Mammary epithelial cell (primary cell): Measurements from ENCODE around the gene PPP1R1A.

Experiments used
- EZH2 ChIP-seq: IDR thresholded peaks from 2 replicates; pipeline ENCODE4 v1.6.1; 2012; ENCODE audit warnings: low read length, inconsistent platforms, borderline replicate concordance
- TF ChIP-seq, protein P1 (sequence below), 2 donors: IDR thresholded peaks in 1 of 2; conservative IDR thresholded peaks in 1 of 2; 2 replicates each; pipeline ENCODE4 v1.5.1; 2011 to 2012; ENCODE audit warnings: inconsistent platforms in 2 of 2, low read length in 2 of 2, mild to moderate bottlenecking in 2 of 2, control low read depth in 1 of 2, low read depth in 1 of 2; ENCODE audit not compliant: insufficient read depth in 1 of 2; ENCODE audit errors: extremely low read depth in 1 of 2

DNA sequence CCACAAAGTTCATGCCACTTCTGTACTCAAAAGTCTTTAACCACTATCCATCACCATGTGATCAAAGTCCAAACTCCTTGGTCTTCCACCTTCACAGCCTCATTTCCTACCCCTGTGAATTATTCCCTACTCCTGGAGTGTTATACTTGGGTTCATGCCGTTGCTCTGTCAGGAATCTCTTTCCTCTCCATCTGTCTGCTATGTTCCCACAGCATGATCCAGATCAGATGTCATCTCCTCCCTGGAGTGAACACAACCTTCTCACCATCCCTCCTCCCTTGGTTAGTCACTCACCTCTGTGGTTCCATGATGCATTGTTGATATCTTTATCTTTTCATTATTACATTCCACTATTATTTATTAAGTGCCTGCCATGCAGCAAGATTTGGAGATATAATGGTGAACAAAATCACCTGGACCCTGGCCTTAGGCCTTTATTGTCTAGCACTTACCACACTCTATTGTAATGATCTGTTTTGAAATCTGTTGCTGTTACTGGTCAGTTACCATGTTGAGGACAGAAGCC, 23.8 kb upstream of the PPP1R1A start:
- TF ChIP-seq, protein P1, sequence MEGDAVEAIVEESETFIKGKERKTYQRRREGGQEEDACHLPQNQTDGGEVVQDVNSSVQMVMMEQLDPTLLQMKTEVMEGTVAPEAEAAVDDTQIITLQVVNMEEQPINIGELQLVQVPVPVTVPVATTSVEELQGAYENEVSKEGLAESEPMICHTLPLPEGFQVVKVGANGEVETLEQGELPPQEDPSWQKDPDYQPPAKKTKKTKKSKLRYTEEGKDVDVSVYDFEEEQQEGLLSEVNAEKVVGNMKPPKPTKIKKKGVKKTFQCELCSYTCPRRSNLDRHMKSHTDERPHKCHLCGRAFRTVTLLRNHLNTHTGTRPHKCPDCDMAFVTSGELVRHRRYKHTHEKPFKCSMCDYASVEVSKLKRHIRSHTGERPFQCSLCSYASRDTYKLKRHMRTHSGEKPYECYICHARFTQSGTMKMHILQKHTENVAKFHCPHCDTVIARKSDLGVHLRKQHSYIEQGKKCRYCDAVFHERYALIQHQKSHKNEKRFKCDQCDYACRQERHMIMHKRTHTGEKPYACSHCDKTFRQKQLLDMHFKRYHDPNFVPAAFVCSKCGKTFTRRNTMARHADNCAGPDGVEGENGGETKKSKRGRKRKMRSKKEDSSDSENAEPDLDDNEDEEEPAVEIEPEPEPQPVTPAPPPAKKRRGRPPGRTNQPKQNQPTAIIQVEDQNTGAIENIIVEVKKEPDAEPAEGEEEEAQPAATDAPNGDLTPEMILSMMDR (conservative IDR thresholded peaks at IDR 0.05 in 1 of 2, IDR thresholded peaks at IDR 0.05 in 1 of 2; ENCODE audit: extremely low read depth in 1 of 2, insufficient read depth in 1 of 2, low read depth in 1 of 2, low read length in 2 of 2): no peak
- no peak for TF ChIP-seq EZH2
